ENCODE data around the gene PHACTR3. TPM values are rescaled to one million over a fixed set of nuclear protein-coding genes. Genes with fewer than 3 reads are reported as not detected.
A peak's percentile ranks its signal among the peaks of the same experiment; 100 is the strongest.

PHACTR3 gene
- total and polyA plus RNA-seq, 2 of the 8 experiments (the other 6 are each of a cell fraction or from before 2014, with no cell fraction given), result 0.05 to 0.13 TPM

GRCh38 chr20:59810449-59811187, 206.3 kb downstream of the PHACTR3 start:
- H3K27ac ChIP-seq (ENCODE audit: low read depth, low read length), result no peak overlapping the region
- H4K20me1 ChIP-seq (replicated peaks in 1 of 2; ENCODE audit: control insufficient read depth in 1 of 2, insufficient read depth in 2 of 2, low read length in 2 of 2), result no peaks in the 10 kb centered on the region
- H3K4ac ChIP-seq (replicated peaks; ENCODE audit: insufficient read length, low read depth, low read length), result no peak overlapping the region
- no peaks in the 10 kb centered on the region for H3K79me2 ChIP-seq (ENCODE audit: control insufficient read depth in 1 of 2, insufficient read depth in 2 of 2, low read length in 2 of 2)
- ChIA-PET CTCF (ENCODE audit: partially characterized antibody) (no interaction called here), POLR2A (ENCODE audit: partially characterized antibody) (no interaction called here)
- H4K5ac ChIP-seq (ENCODE audit: insufficient read length, low read depth, low read length), result no peak overlapping the region
- H4K91ac ChIP-seq (replicated peaks; ENCODE audit: insufficient read length, low read length), result no peak overlapping the region
- no peak overlapping the region for H3K4me3 ChIP-seq (ENCODE audit: extremely low read depth in 1 of 4, insufficient read depth in 2 of 4, low read depth in 3 of 4, low read length in 4 of 4)
- no peak overlapping the region for H3K9ac ChIP-seq (replicated peaks in 1 of 4; ENCODE audit: extremely low read depth in 1 of 4, low read depth in 3 of 4, low read length in 3 of 4)
- H3K36me3 ChIP-seq (ENCODE audit: control insufficient read depth in 2 of 4, insufficient read depth in 4 of 4, low read length in 3 of 4), result no peaks in the 10 kb centered on the region
- no peak overlapping the region for H3K18ac ChIP-seq (ENCODE audit: extremely low read depth, low read length)
- 77% methylated on average over 14 of the region's 15 CpGs; no CpG with 5 or more reads in 1 of the 2 experiments for WGBS, 2 experiments (ENCODE audit: extremely low coverage in 1 of 2, insufficient coverage in 1 of 2, insufficient read length in 1 of 2, insufficient replicate concordance in 2 of 2, low coverage in 1 of 2, low lambda C conversion rate in 2 of 2, missing lambda C conversion rate in 1 of 2)
- H2BK12ac ChIP-seq (ENCODE audit: low read depth, low read length), result no peak overlapping the region
- no peak for FAIRE-seq
- H3K4me1 ChIP-seq (replicated peaks in 1 of 4; ENCODE audit: control insufficient read depth in 3 of 4, insufficient read depth in 4 of 4, low read length in 3 of 4), result no peaks in the 10 kb centered on the region
- H2AK5ac ChIP-seq (ENCODE audit: low read depth, low read length), result no peak overlapping the region
- H3K56ac ChIP-seq (replicated peaks; ENCODE audit: insufficient read length, low read depth, low read length), result no peak overlapping the region
- no peak overlapping the region for H3K4me2 ChIP-seq (ENCODE audit: insufficient read depth in 1 of 2, low read depth in 2 of 2, low read length in 2 of 2)
- H2BK5ac ChIP-seq (ENCODE audit: low read depth, low read length), result no peak overlapping the region
- no peak overlapping the region for H2BK20ac ChIP-seq (ENCODE audit: low read length)
- H4K8ac ChIP-seq (ENCODE audit: extremely low read depth, insufficient read depth, low read length), result no peak overlapping the region
- no peak overlapping the region for H2BK15ac ChIP-seq (ENCODE audit: low read length)
- DNase-seq (ENCODE audit: low read depth in 1 of 2, low spot score in 2 of 2), result peak in 1 of 2 experiments; percentile 38
- no peak overlapping the region for H2BK120ac ChIP-seq (replicated peaks; ENCODE audit: low read depth, low read length)
- no peaks in the 10 kb centered on the region for H3K23me2 ChIP-seq (ENCODE audit: low read depth, low read length)
- H3K14ac ChIP-seq (ENCODE audit: insufficient read length), result no peak overlapping the region
- no peak overlapping the region for H3K23ac ChIP-seq (ENCODE audit: insufficient read length)
- H2AFZ ChIP-seq (ENCODE audit: low read length), result no peak overlapping the region
- H3K79me1 ChIP-seq (ENCODE audit: low read depth, low read length), result no peaks in the 10 kb centered on the region
- peaks cover 85 to 92% of the 10 kb centered on the region in 2 experiments for H3K9me3 ChIP-seq (ENCODE audit: insufficient read depth in 2 of 2, low read depth in 1 of 2, low read length in 1 of 2)
- peaks cover 0 to 2% (median 0%) of the 10 kb centered on the region in 4 experiments; a peak in 1 of 7 replicates for H3K27me3 ChIP-seq (replicated peaks in 1 of 4; ENCODE audit: control insufficient read depth in 3 of 4, extremely low read depth in 1 of 4, insufficient read depth in 3 of 4, low read length in 3 of 4)
- no peak for TF ChIP-seq JUND (IDR thresholded peaks at IDR 0.05; ENCODE audit: low read length)
- no peak for TF ChIP-seq SAP30 (IDR thresholded peaks at IDR 0.05; ENCODE audit: insufficient read depth, insufficient replicate concordance, low read length)
- TF ChIP-seq BACH1 (IDR thresholded peaks at IDR 0.05; ENCODE audit: low read length), result no peak
- TF ChIP-seq RFX5 (IDR thresholded peaks at IDR 0.05; ENCODE audit: borderline replicate concordance, low read depth, low read length), result no peak
- no peak for TF ChIP-seq USF2 (IDR thresholded peaks at IDR 0.05; ENCODE audit: low read length)
- no peak for TF ChIP-seq RAD21 (IDR thresholded peaks at IDR 0.05 in 1 of 2, conservative IDR thresholded peaks at IDR 0.05 in 1 of 2; ENCODE audit: low read depth in 2 of 2, low read length in 2 of 2)
- TF ChIP-seq SUZ12 (IDR thresholded peaks at IDR 0.05; ENCODE audit: low read length), result no peak
- no peak for TF ChIP-seq CTCF (IDR thresholded peaks at IDR 0.05; ENCODE audit: control extremely low read depth in 1 of 3, insufficient read depth in 1 of 3, low read depth in 1 of 3, low read length in 3 of 3)
- TF ChIP-seq POU5F1 (IDR thresholded peaks at IDR 0.05; ENCODE audit: low read depth, low read length), result no peak
